Stromal cell of bone marrow (primary cell): ENCODE results near the gene ADRA1B.

ENCODE experiments used
- DNase-seq: peaks from one replicate; pipeline ENCODE4 v3.0.0-alpha.2; 2012; ENCODE audit warnings: low read depth

ADRA1B gene

GRCh38 chr5:160018945-160019625 is 102.8 kb downstream of the ADRA1B start:
- no peak for DNase-seq

GRCh38 chr5:160020266-160020770 is 104.0 kb downstream of the ADRA1B start:
- DNase-seq: no peak

DNA sequence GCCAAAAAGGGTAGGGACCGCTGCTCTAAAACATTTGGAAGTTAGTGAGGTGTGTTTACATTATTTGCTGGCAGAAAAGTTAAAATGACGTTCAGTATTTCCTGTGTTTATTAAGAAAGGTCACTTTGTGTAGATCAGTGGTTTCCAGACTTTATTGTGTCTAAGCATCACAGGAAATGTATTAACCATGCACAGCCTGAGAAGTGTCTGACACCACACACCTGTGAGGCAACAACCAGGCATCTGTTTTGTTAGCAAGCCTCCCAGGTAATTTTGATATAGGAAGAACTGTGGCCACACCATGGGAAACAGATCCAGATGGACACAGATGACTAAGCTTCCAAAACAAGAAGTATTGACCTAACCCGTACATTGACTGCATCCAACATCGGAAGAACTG is 104.7 kb downstream of the ADRA1B start:
- no peak for DNase-seq

DNA sequence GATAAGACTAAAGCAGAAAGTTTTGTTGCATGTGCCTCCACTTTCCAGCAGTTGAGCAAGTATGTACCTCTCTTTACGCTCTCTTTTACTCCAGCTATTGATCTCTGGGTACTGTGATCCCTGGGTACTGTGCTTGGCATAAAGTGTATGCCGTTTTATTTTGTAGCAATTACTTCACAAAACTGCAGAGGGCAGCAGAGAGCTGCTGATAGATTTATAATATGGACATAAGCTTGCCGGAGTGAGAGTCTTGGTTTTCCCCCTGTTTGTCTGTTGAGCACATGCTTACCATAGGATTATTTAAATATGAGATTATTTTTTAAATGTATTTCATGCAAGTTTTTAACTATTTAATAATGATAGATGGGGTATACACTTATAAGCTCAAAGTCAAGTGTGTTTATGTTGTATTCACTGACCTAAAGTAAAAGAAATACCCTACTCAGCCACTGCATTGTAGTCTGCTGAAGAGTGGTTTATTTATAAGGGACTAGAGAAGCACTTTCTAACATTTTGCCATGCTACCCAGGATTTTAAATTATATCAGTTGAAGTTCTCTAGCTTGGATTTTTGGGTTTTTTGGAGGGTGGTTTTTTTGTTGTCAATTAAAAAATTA is 105.7 kb downstream of the ADRA1B start:
- DNase-seq: peak; percentile 39
